HL-60 (cell line): ENCODE results near the gene SNCG.

Experiments
- DNase-seq, 2 experiments: peaks; one replicate each; pipeline ENCODE4 v3.0.0-alpha.2; 2010 to 2020; ENCODE audit warnings: low read depth in 1 of 2, low spot score in 1 of 2
- H3K27ac ChIP-seq: fragments of 250-450 bp; sonication (Bioruptor Pico); replicated peaks from 2 replicates; pipeline ENCODE4 v1.5.1; 2020; ENCODE audit warnings: mild to moderate bottlenecking, moderate library complexity
- H3K27me3 ChIP-seq: fragments of 250-450 bp; sonication (Bioruptor Pico); 2 replicates; pipeline ENCODE4 v1.5.1; 2021; ENCODE audit warnings: mild to moderate bottlenecking, moderate library complexity; ENCODE audit not compliant: insufficient read depth, poor library complexity, severe bottlenecking
- H3K4me3 ChIP-seq: replicated peaks from 2 replicates; pipeline ENCODE4 v1.5.1; 2011; ENCODE audit warnings: mild to moderate bottlenecking, control low read depth, low read length; ENCODE audit not compliant: insufficient read depth
- CTCF ChIP-seq: IDR thresholded peaks from one replicate; pipeline ENCODE4 v1.5.1; 2011; ENCODE audit warnings: low read length, control low read depth, inconsistent platforms; ENCODE audit not compliant: insufficient read depth
- GABPA ChIP-seq: IDR thresholded peaks from 2 replicates; pipeline ENCODE4 v1.6.1; 2012; ENCODE audit warnings: low read depth
- POLR2AphosphoS5 ChIP-seq: IDR thresholded peaks from 2 replicates; pipeline ENCODE4 v1.6.1; 2012; ENCODE audit warnings: low read depth
- REST ChIP-seq: IDR thresholded peaks from 2 replicates; pipeline ENCODE4 v1.6.1; 2012; ENCODE audit warnings: low read depth; ENCODE audit not compliant: insufficient replicate concordance
- SPI1 ChIP-seq: IDR thresholded peaks from 2 replicates; pipeline ENCODE4 v1.6.1; 2012; ENCODE audit warnings: low read depth, mild to moderate bottlenecking, borderline replicate concordance

Gene SNCG

GRCh38 chr10:86969421-86970041 lies 11.1 kb downstream of the SNCG start:
- no peak for DNase-seq
- TF ChIP-seq REST (no peak), POLR2AphosphoS5 (no peak), GABPA (no peak), CTCF (no peak), SPI1 (no peak)
- Histone ChIP-seq H3K27ac (no peak overlapping the region), H3K27me3 (peaks cover 34% of the 10 kb centered on the region), H3K4me3 (no peak overlapping the region)

- peak overlapping the region; percentile 51 for H3K4me3 ChIP-seq
- no peak for DNase-seq
- peaks cover 34% of the 10 kb centered on the region for H3K27me3 ChIP-seq
- no peak for TF ChIP-seq GABPA
- no peak for TF ChIP-seq POLR2AphosphoS5
- no peak for TF ChIP-seq SPI1
- no peak for TF ChIP-seq REST
- TF ChIP-seq CTCF: no peak
- H3K27ac ChIP-seq: no peak overlapping the region
These were observed 12.0 kb downstream of the SNCG start for GRCh38 chr10:86970162-86970981.

- TF ChIP-seq CTCF (no peak), GABPA (0 out of 2 replicates have a peak, but pooled peaks have one; percentile 10), SPI1 (no peak)
- peaks cover 34% of the 10 kb centered on the region for H3K27me3 ChIP-seq
- H3K4me3 ChIP-seq: peak overlapping the region; percentile 51
- no peak for DNase-seq
- H3K27ac ChIP-seq: no peak overlapping the region
These were observed 12.5 kb downstream of the SNCG start for GRCh38 chr10:86970982-86971231.
